Astrocyte (in vitro differentiated cells and primary cell): Measurements from ENCODE around the gene CA10. TPM values are rescaled to one million over a fixed set of nuclear protein-coding genes. Genes with fewer than 3 reads are reported as not detected.

Source experiments
- DNase-seq: peaks from one replicate; pipeline ENCODE4 v3.0.0-alpha.2; 2010; ENCODE audit warnings: low read depth
- FAIRE-seq: peaks from 2 replicates; lab custom pipeline; 2011; peaks lifted over from hg19 to GRCh38; lab: Jason Lieb, UNC
- H2AFZ ChIP-seq: 2 replicates; pipeline ENCODE4 v1.6.0; 2012; ENCODE audit warnings: low read depth, low read length, inconsistent platforms
- H3K27ac ChIP-seq: 2 replicates; pipeline ENCODE4 v1.5.1; 2011; ENCODE audit warnings: low read depth, low read length, inconsistent platforms
- H3K27me3 ChIP-seq: 2 replicates; pipeline ENCODE4 v1.6.0; 2011; ENCODE audit warnings: low read length, inconsistent platforms; ENCODE audit not compliant: insufficient read depth
- H3K36me3 ChIP-seq: 2 replicates; pipeline ENCODE4 v1.5.1; 2011; ENCODE audit warnings: low read length, inconsistent platforms; ENCODE audit not compliant: insufficient read depth
- H3K4me1 ChIP-seq: 2 replicates; pipeline ENCODE4 v1.5.1; 2011; ENCODE audit warnings: low read length, inconsistent platforms; ENCODE audit not compliant: insufficient read depth
- H3K4me2 ChIP-seq: 2 replicates; pipeline ENCODE4 v1.6.0; 2012; ENCODE audit warnings: low read length, inconsistent platforms
- H3K4me3 ChIP-seq: 2 replicates; pipeline ENCODE4 v1.5.1; 2011; ENCODE audit warnings: low read depth, mild to moderate bottlenecking, low read length, inconsistent platforms; ENCODE audit not compliant: insufficient read depth
- H3K79me2 ChIP-seq: 2 replicates; pipeline ENCODE4 v1.6.0; 2012; ENCODE audit warnings: mild to moderate bottlenecking, low read length, inconsistent platforms; ENCODE audit not compliant: insufficient read depth
- H3K9ac ChIP-seq: 2 replicates; pipeline ENCODE4 v1.6.0; 2012; ENCODE audit warnings: mild to moderate bottlenecking, low read length, inconsistent platforms
- H3K9me3 ChIP-seq: 2 replicates; pipeline ENCODE4 v1.5.1; 2012; ENCODE audit warnings: low read depth, mild to moderate bottlenecking, low read length, inconsistent platforms; ENCODE audit not compliant: insufficient read depth
- H4K20me1 ChIP-seq: 2 replicates; pipeline ENCODE4 v1.6.0; 2012; ENCODE audit warnings: low read length, inconsistent platforms; ENCODE audit not compliant: insufficient read depth
- H3K27ac Mint-ChIP-seq: one replicate; pipeline ENCODE4 v1.8.0; 2021; ENCODE audit warnings: mild to moderate bottlenecking, mixed read lengths; ENCODE audit not compliant: unreplicated experiment
- H3K27me3 Mint-ChIP-seq: one replicate; pipeline ENCODE4 v1.8.0; 2021; ENCODE audit warnings: low read depth, mixed read lengths; ENCODE audit not compliant: unreplicated experiment
- H3K36me3 Mint-ChIP-seq: one replicate; pipeline ENCODE4 v1.8.0; 2021; ENCODE audit warnings: low read depth, mixed read lengths; ENCODE audit not compliant: unreplicated experiment
- H3K4me1 Mint-ChIP-seq: one replicate; pipeline ENCODE4 v1.8.0; 2021; ENCODE audit warnings: low read depth, mixed read lengths; ENCODE audit not compliant: unreplicated experiment
- H3K4me3 Mint-ChIP-seq: one replicate; pipeline ENCODE4 v1.8.0; 2021; ENCODE audit warnings: mild to moderate bottlenecking, moderate library complexity, mixed read lengths; ENCODE audit not compliant: unreplicated experiment
- H3K9me3 Mint-ChIP-seq: one replicate; pipeline ENCODE4 v1.8.0; 2021; ENCODE audit warnings: mild to moderate bottlenecking, mixed read lengths; ENCODE audit not compliant: unreplicated experiment
- EZH2 ChIP-seq: IDR thresholded peaks from 2 replicates; pipeline ENCODE4 v1.6.1; 2012; ENCODE audit warnings: mild to moderate bottlenecking, low read length, inconsistent platforms; ENCODE audit not compliant: insufficient read depth
- total RNA-seq: library from RNA; stranded (reverse); gene quantifications from 2 replicates; pipeline ENCODE4 v1.2.1, GENCODE V29; 2021
- TF ChIP-seq, protein P1 (sequence below): IDR thresholded peaks from 2 replicates; pipeline ENCODE4 v1.5.1; 2011; ENCODE audit warnings: low read depth, mild to moderate bottlenecking, inconsistent platforms, low read length, moderate library complexity; ENCODE audit not compliant: insufficient read depth

The CA10 gene
- total RNA-seq, 1 donor from 2014 or later = 0.43 TPM

DNA sequence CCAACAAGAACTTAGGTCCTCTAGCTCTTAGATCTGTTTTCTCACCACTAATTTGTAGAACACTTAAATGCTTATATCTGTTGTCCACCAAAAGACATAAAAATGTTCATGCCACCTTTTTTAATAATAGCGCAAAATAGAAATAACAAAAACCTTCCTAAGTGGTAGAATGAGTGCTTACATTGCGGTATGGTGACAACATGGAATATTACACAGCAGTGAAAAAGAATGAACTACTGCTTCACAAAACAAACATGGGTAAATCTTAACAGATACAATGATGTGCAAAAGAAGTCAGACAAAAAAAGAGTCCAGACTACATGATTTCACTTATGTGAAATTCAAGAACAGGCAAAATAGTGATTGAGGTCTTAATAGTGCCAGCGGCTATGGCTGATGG is 351.1 kb downstream of the CA10 start:
- H4K20me1 ChIP-seq = no peaks in the 10 kb centered on the region
- DNase-seq (no peak), FAIRE-seq (no peak)
- H3K9me3 ChIP-seq = peaks cover 6% of the 10 kb centered on the region
- TF ChIP-seq, protein P1, sequence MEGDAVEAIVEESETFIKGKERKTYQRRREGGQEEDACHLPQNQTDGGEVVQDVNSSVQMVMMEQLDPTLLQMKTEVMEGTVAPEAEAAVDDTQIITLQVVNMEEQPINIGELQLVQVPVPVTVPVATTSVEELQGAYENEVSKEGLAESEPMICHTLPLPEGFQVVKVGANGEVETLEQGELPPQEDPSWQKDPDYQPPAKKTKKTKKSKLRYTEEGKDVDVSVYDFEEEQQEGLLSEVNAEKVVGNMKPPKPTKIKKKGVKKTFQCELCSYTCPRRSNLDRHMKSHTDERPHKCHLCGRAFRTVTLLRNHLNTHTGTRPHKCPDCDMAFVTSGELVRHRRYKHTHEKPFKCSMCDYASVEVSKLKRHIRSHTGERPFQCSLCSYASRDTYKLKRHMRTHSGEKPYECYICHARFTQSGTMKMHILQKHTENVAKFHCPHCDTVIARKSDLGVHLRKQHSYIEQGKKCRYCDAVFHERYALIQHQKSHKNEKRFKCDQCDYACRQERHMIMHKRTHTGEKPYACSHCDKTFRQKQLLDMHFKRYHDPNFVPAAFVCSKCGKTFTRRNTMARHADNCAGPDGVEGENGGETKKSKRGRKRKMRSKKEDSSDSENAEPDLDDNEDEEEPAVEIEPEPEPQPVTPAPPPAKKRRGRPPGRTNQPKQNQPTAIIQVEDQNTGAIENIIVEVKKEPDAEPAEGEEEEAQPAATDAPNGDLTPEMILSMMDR = no peak
- TF ChIP-seq EZH2 = no peak
- Mint-ChIP-seq H3K27ac (no peak overlapping the region), H3K27me3 (peaks cover 4% of the 10 kb centered on the region), H3K4me1 (no peaks in the 10 kb centered on the region), H3K9me3 (no peaks in the 10 kb centered on the region), H3K4me3 (no peak overlapping the region), H3K36me3 (no peaks in the 10 kb centered on the region)
- no peak overlapping the region for H3K9ac ChIP-seq
- H3K79me2 ChIP-seq = no peaks in the 10 kb centered on the region
- H3K27ac ChIP-seq = no peak overlapping the region
- no peak overlapping the region for H2AFZ ChIP-seq
- no peaks in the 10 kb centered on the region for H3K4me1 ChIP-seq
- no peaks in the 10 kb centered on the region for H3K36me3 ChIP-seq
- H3K27me3 ChIP-seq = no peaks in the 10 kb centered on the region
- no peak overlapping the region for H3K4me2 ChIP-seq
- no peak overlapping the region for H3K4me3 ChIP-seq

DNA sequence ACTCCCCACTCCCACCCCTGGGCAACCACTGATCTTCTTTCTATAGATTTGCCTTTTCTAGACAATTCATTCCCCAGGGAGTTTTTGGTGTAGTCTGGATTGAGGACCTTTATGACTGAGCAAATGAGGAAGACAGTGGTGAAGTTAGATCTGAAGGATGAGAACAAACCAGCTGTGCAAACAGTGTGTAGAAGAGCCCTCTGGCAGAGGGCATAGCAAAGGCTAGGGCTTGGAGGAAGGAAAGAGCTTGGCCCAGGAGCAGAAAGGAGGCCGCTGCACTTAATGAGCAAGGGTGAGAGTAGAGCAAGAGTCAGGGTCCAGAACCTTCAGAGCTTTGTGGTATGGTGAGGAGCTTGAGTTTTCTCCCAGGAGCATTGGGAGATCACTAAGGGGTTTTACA is 352.7 kb downstream of the CA10 start:
- Histone ChIP-seq H3K4me1 (no peaks in the 10 kb centered on the region), H3K36me3 (no peaks in the 10 kb centered on the region), H3K4me3 (no peak overlapping the region), H3K9me3 (peaks cover 7% of the 10 kb centered on the region), H4K20me1 (no peaks in the 10 kb centered on the region), H2AFZ (no peak overlapping the region), H3K27ac (no peak overlapping the region), H3K79me2 (no peaks in the 10 kb centered on the region), H3K9ac (no peak overlapping the region), H3K27me3 (no peaks in the 10 kb centered on the region), H3K4me2 (no peak overlapping the region)
- DNase-seq (no peak), FAIRE-seq (no peak)
- Mint-ChIP-seq H3K36me3 (no peaks in the 10 kb centered on the region), H3K4me1 (no peaks in the 10 kb centered on the region), H3K27me3 (peaks cover 5% of the 10 kb centered on the region), H3K9me3 (no peaks in the 10 kb centered on the region), H3K27ac (no peak overlapping the region), H3K4me3 (no peak overlapping the region)
- TF ChIP-seq EZH2 = no peak
- TF ChIP-seq, protein P1 = no peak

DNA sequence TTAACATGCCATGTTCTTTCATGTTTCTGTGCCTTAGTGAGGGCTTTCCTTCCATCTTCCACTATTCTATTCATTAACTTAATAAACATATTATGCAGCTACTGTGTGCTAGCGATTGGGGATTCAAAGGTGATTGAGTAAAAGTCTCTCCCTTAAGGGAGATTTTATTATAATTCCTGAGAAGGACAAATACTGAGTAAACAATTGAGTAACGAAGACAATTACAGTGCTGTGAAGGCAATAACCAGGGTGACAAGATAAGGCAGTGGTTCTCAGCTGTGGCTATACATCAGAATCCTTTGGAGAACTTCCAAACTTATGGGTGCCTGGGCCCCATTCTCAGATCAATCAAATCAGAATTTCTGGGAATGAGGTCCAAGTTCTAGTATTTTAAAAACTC is 353.3 kb downstream of the CA10 start:
- Histone ChIP-seq H2AFZ (no peak overlapping the region), H3K79me2 (no peaks in the 10 kb centered on the region), H3K4me2 (no peak overlapping the region), H3K4me1 (no peaks in the 10 kb centered on the region), H3K9ac (no peak overlapping the region), H3K36me3 (no peaks in the 10 kb centered on the region), H3K4me3 (no peak overlapping the region), H4K20me1 (no peaks in the 10 kb centered on the region), H3K27me3 (no peaks in the 10 kb centered on the region), H3K27ac (no peak overlapping the region), H3K9me3 (peaks cover 7% of the 10 kb centered on the region)
- Mint-ChIP-seq H3K27me3 (peaks cover 6% of the 10 kb centered on the region), H3K27ac (no peak overlapping the region), H3K9me3 (no peaks in the 10 kb centered on the region), H3K4me1 (no peaks in the 10 kb centered on the region), H3K4me3 (no peak overlapping the region), H3K36me3 (no peaks in the 10 kb centered on the region)
- TF ChIP-seq, protein P1 = no peak
- no peak for TF ChIP-seq EZH2
- no peak for DNase-seq
- no peak for FAIRE-seq
